Measurements from ENCODE around the gene MANSC4. TPM values are rescaled to one million over a fixed set of nuclear protein-coding genes. Genes with fewer than 3 reads are reported as not detected.

Gene MANSC4
- total RNA-seq, 1 donor from 2014 or later: 0.72 TPM

DNA sequence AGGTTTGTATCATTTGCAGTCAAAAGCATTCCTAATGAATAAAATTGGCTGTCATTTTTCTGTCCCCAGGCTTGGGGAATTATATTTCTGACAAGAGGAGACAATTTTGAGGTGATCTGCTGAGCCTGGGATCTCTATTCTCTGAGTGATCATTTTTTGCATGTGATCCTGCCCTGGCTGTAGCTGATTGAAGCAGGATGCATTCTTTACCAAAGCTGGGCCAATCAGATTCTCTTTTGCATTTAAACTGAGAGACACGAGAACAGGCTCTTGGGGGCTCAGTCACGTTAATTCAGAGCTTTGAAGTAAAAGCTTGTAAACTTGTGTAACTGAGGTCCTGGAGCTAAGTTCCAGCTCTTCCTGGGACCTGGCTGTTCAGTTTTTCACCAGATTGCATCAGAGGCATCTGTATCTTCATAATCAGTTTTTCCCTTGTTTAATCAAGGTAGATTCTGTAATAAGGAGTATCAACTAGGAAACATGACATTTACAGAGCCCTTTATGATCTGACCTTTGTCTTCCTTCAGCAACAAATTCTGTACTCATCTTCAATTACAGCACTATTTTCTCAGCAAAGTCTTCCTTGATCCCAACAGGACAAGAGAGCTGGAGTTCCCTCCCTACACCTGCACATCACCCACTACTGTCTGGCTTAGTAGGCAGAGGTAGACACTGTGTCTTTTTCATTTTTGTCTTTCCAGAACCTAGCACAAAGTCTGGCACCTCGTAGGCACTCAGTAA, 35.0 kb upstream of the MANSC4 start:
- DNase-seq (ENCODE audit: low spot score in 2 of 2, unreplicated experiment in 2 of 2): no peak
- TF ChIP-seq CTCF (IDR thresholded peaks at IDR 0.05; ENCODE audit: unreplicated experiment): no peak
- Mint-ChIP-seq H3K4me3 (no peak overlapping the region), H3K27me3 (ENCODE audit: low read depth) (no peaks in the 10 kb centered on the region), H3K36me3 (no peaks in the 10 kb centered on the region), H3K4me1 (peaks cover 11% of the 10 kb centered on the region), H3K9me3 (peaks cover 8% of the 10 kb centered on the region), H3K27ac (no peak overlapping the region)

DNA sequence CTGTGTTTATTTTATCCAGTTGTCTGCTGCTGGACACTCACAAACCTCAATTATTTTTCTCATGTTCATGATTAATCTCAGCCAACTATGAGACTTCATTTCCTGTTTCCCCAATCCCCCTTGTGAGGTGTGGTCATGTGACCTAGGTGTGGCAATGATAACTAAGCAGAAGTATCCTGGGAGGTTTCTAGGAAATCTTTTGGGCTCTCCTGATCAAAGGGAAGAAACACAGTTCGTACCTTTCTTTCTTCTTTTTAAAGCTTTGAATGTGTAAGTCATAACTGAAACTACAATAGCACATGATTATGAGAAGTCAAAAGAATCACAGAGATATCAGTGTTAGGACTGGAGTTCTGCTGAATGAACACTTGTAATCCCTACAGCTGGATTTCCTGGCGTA, 34.4 kb upstream of the MANSC4 start:
- no peaks in the 10 kb centered on the region for H3K27me3 Mint-ChIP-seq (ENCODE audit: low read depth)
- TF ChIP-seq CTCF (IDR thresholded peaks at IDR 0.05; ENCODE audit: unreplicated experiment): no peak
- peaks cover 8% of the 10 kb centered on the region for H3K9me3 Mint-ChIP-seq
- no peak for DNase-seq (ENCODE audit: low spot score in 2 of 2, unreplicated experiment in 2 of 2)
- no peak overlapping the region for H3K27ac Mint-ChIP-seq
- no peak overlapping the region for H3K4me3 Mint-ChIP-seq
- peaks cover 5% of the 10 kb centered on the region for H3K4me1 Mint-ChIP-seq
- H3K36me3 Mint-ChIP-seq: no peaks in the 10 kb centered on the region

- DNase-seq (ENCODE audit: low spot score in 2 of 2, unreplicated experiment in 2 of 2): no peak
- no peak overlapping the region for H3K27ac Mint-ChIP-seq
- no peak for TF ChIP-seq CTCF (IDR thresholded peaks at IDR 0.05; ENCODE audit: unreplicated experiment)
- no peaks in the 10 kb centered on the region for H3K36me3 Mint-ChIP-seq
- H3K9me3 Mint-ChIP-seq: peaks cover 8% of the 10 kb centered on the region
- no peaks in the 10 kb centered on the region for H3K27me3 Mint-ChIP-seq (ENCODE audit: low read depth)
- no peaks in the 10 kb centered on the region for H3K4me1 Mint-ChIP-seq
- H3K4me3 Mint-ChIP-seq: no peak overlapping the region
Measured at GRCh38 chr12:27812502-27812901, 32.5 kb upstream of the MANSC4 start.

- no peaks in the 10 kb centered on the region for H3K27me3 Mint-ChIP-seq (ENCODE audit: low read depth)
- H3K36me3 Mint-ChIP-seq: no peaks in the 10 kb centered on the region
- no peak for DNase-seq (ENCODE audit: low spot score in 2 of 2, unreplicated experiment in 2 of 2)
- H3K9me3 Mint-ChIP-seq: no peaks in the 10 kb centered on the region
- no peaks in the 10 kb centered on the region for H3K4me1 Mint-ChIP-seq
- no peak for TF ChIP-seq CTCF (IDR thresholded peaks at IDR 0.05; ENCODE audit: unreplicated experiment)
- H3K4me3 Mint-ChIP-seq: no peak overlapping the region
- no peak overlapping the region for H3K27ac Mint-ChIP-seq
Measured at GRCh38 chr12:27810756-27811155, 30.7 kb upstream of the MANSC4 start.

GRCh38 chr12:27808841-27809240, 28.8 kb upstream of the MANSC4 start:
- DNase-seq (ENCODE audit: low spot score in 2 of 2, unreplicated experiment in 2 of 2): no peak
- TF ChIP-seq CTCF (IDR thresholded peaks at IDR 0.05; ENCODE audit: unreplicated experiment): no peak
- H3K4me1 Mint-ChIP-seq: no peaks in the 10 kb centered on the region
- no peaks in the 10 kb centered on the region for H3K36me3 Mint-ChIP-seq
- no peak overlapping the region for H3K4me3 Mint-ChIP-seq
- no peaks in the 10 kb centered on the region for H3K27me3 Mint-ChIP-seq (ENCODE audit: low read depth)
- no peaks in the 10 kb centered on the region for H3K9me3 Mint-ChIP-seq
- H3K27ac Mint-ChIP-seq: no peak overlapping the region

Data from mesothelial cell of epicardium (in vitro differentiated cells).